ENCODE data around the gene AOAH.

AOAH gene

GRCh38 chr7:36723951-36724664 is at the start of gene AOAH:
Gene AOAH (minus strand): TSS chr7:36724494. CDS start chr7:36724148, 346 bp downstream.
- no peak for DNase-seq (ENCODE audit: low spot score)

GRCh38 chr7:36766451-36766850 is 42.2 kb upstream of the AOAH start:
- no peak for DNase-seq (ENCODE audit: low spot score)

GRCh38 chr7:36765605-36766004 is 41.3 kb upstream of the AOAH start:
- DNase-seq (ENCODE audit: low spot score), result no peak

- DNase-seq (ENCODE audit: low spot score), result no peak
Measured at GRCh38 chr7:36764929-36765328, 40.6 kb upstream of the AOAH start.

- DNase-seq (ENCODE audit: low spot score), result no peak
Measured at GRCh38 chr7:36763132-36763816, 39.0 kb upstream of the AOAH start.

- DNase-seq (ENCODE audit: low spot score), result no peak
Measured at GRCh38 chr7:36762394-36762793, 38.1 kb upstream of the AOAH start.

- no peak for DNase-seq (ENCODE audit: low spot score)
Measured at GRCh38 chr7:36761835-36762234, 37.5 kb upstream of the AOAH start.

GRCh38 chr7:36760856-36761762 is 36.8 kb upstream of the AOAH start:
- no peak for DNase-seq (ENCODE audit: low spot score)

GRCh38 chr7:36758879-36759278 is 34.6 kb upstream of the AOAH start:
- no peak for DNase-seq (ENCODE audit: low spot score)

GRCh38 chr7:36755484-36755883 is 31.2 kb upstream of the AOAH start:
- DNase-seq (ENCODE audit: low spot score), result no peak

GRCh38 chr7:36752026-36752711 is 27.9 kb upstream of the AOAH start:
- no peak for DNase-seq (ENCODE audit: low spot score)

- no peak for DNase-seq (ENCODE audit: low spot score)
Measured at GRCh38 chr7:36750451-36750850, 26.2 kb upstream of the AOAH start.

- DNase-seq (ENCODE audit: low spot score), result no peak
Measured at GRCh38 chr7:36749282-36749960, 25.1 kb upstream of the AOAH start.

- no peak for DNase-seq (ENCODE audit: low spot score)
Measured at GRCh38 chr7:36748017-36748487, 23.8 kb upstream of the AOAH start.

- no peak for DNase-seq (ENCODE audit: low spot score)
Measured at GRCh38 chr7:36747280-36748016, 23.2 kb upstream of the AOAH start.

GRCh38 chr7:36746347-36746746 is 22.1 kb upstream of the AOAH start:
- no peak for DNase-seq (ENCODE audit: low spot score)

GRCh38 chr7:36742911-36743775 is 18.8 kb upstream of the AOAH start:
- no peak for DNase-seq (ENCODE audit: low spot score)

GRCh38 chr7:36741866-36742265 is 17.6 kb upstream of the AOAH start:
- no peak for DNase-seq (ENCODE audit: low spot score)

GRCh38 chr7:36739351-36739750 is 15.1 kb upstream of the AOAH start:
- DNase-seq (ENCODE audit: low spot score), result no peak

GRCh38 chr7:36736899-36737211 is 12.6 kb upstream of the AOAH start:
- DNase-seq (ENCODE audit: low spot score), result no peak

Measured in hematopoietic multipotent progenitor cell treated with erythropoietin and hydrocortisone succinate and interleukin-3 and kit ligand, for 15 days (in vitro differentiated cells).